HG03565 (cell line): ENCODE results near the gene SIL1.

ENCODE experiments used
- ATAC-seq: cut with Tn5 transposase; IDR thresholded peaks from one replicate; pipeline ENCODE4 v1.9.1; 2021; ENCODE audit warnings: mild to moderate bottlenecking, moderate library complexity; ENCODE audit not compliant: unreplicated experiment

Gene SIL1

DNA sequence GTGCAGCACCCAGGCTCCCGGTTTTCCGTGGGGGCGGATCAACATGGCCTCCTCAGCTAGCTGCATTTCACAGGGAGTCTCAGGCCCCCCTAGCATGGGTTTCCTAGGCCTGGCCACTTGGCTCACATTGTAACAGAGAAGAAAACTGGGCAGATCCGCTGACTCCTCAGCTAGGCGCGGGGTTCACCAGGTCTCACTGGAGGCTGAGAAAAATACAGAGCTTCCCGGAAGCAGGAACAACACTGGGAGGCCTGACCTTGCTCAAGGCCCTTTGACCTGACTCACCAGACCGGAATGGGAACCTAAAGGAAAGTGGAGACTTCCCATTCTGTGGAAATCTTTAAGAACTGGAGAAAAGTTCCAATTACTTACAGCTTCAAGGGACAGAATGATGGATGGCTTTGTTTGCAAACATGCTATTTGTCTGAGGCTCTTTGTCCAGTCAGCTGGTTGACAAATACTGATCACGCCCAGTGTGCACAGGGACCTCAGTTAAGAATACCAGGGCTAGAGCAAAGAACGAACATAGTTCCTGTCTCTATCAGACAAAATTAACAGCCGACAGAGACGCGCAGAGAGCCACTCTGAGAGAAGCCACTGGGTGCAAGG lies 234.3 kb downstream of the SIL1 start:
- ATAC-seq, result no peak

GRCh38 chr5:138962614-138963370 lies 235.4 kb downstream of the SIL1 start:
- no peak for ATAC-seq

- no peak for ATAC-seq
These were observed 236.4 kb downstream of the SIL1 start for GRCh38 chr5:138961729-138962128.

GRCh38 chr5:138961221-138961620 lies 236.9 kb downstream of the SIL1 start:
- ATAC-seq, result no peak

- ATAC-seq, result no peak
These were observed 237.9 kb downstream of the SIL1 start for GRCh38 chr5:138960145-138960692.

DNA sequence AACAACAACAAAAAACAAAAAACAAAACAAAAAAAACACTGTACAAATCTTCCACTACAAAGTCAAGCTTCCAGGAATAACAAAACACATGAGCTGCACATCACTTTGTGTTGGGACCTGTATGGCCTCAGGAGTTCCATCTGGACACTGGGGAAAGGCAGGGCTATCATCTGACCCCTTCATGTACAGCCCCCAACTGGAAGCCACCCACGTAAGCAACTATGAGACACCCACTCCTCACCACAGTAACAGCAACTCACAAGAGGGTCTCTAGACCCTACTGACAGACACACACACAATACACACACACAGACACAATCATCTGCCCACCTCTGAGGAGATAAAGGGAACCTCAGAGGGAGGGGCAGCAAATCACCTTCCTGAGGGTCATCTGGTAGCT lies 241.4 kb downstream of the SIL1 start:
- no peak for ATAC-seq

DNA sequence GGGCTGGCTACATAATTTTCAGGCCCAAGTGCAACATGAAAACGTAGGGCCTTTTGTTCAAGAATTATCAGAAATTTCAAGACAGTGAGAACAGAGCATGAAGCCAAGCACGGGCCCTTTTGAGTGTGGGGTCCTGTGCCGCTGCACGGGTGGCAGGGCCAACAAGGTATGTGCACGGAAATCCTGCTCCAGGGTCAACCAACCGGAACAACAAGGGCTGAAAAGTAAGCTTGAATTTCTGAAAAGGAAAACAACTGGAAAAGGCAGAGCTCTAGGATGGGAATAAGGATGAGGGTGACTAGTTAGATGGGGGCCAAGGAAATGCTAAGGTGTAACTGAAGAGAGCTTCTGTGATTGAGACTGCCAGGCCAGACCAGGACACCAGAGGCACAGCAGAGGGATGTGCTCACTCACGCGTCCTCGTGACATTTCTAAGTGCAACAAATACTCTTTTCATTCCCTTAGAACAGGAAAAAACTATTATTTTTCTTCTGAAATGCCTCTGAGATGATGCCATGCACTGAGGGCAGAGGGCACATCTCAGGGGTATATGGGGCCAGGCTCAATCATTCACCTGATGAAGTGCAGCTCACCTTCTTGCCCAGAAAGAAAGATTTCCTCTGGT lies 242.4 kb downstream of the SIL1 start:
- no peak for ATAC-seq

- no peak for ATAC-seq
These were observed 243.0 kb downstream of the SIL1 start for GRCh38 chr5:138955013-138955660.

- ATAC-seq, result no peak
These were observed 243.7 kb downstream of the SIL1 start for GRCh38 chr5:138954257-138955012.

- ATAC-seq, result no peak
These were observed 244.5 kb downstream of the SIL1 start for GRCh38 chr5:138953387-138954256.

GRCh38 chr5:138952962-138953361 lies 245.2 kb downstream of the SIL1 start:
- ATAC-seq, result no peak

DNA sequence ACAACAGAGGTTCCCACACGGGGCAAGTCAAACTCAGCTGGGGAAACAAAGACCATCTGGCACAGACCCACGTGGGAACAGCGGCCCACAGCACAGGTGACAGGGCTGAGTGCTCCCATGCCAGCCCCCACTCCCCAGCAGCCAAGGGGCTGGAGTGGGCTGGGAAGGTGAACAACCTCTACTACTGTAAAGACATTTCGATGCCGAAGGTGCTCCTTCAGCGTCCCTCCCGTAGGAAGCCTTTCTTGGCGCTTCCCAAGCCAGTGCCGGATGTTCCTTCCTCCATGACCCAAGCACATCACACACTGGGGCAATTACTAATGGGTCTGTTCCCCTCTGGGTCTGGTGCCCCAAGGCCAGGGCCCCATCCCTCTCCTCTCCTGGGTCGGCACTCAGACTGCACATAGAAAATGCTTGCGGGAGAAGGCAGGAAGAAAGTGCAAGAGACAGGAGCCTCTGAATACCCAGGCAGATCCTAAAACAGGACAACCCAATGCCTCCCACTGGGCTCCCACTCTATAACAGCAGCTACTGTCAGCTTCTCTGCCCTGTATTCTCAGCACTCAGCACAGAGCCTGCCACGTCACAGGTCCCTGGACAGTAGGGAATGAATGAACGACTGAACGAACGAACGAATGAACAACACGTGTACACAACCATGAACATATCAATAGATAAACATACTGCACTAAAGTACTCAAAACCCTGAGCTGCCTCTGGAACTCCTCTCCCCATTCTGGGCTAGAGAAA lies 246.0 kb downstream of the SIL1 start:
- ATAC-seq, result no peak

GRCh38 chr5:138951091-138951985 lies 246.8 kb downstream of the SIL1 start:
- no peak for ATAC-seq

GRCh38 chr5:138950421-138951031 lies 247.6 kb downstream of the SIL1 start:
- ATAC-seq, result no peak

GRCh38 chr5:138949988-138950387 lies 248.2 kb downstream of the SIL1 start:
- ATAC-seq, result no peak

DNA sequence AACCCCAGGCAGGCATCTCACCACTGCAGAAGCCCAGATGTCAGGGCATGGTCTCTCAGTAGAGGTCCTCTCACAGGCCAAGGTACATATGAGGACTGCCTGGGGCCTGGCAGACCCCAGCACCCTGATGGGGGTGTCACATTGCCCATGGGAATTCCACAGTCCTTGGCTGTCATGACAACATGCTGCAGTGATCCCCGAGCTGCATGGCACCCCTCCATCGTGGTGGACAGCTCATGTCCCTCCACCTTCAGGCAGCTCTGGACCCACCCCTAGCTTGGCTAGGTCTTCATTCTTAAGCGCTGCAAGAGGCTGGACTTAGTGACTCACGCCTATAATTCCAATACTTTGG lies 249.0 kb downstream of the SIL1 start:
- no peak for ATAC-seq

GRCh38 chr5:138948471-138949222 lies 249.5 kb downstream of the SIL1 start:
- ATAC-seq, result no peak
